MM.1S (cell line): ENCODE results near the gene PRXL2A.

ENCODE experiments used
- CTCF ChIP-seq: fragments of 300-600 bp; sonication (generic); IDR thresholded peaks from 2 replicates; pipeline ENCODE4 v1.5.1; 2016; ENCODE audit warnings: antibody characterized with exemption, low read length, mixed read lengths
- EZH2 ChIP-seq: fragments of 300-600 bp; sonication (generic); optimal IDR thresholded peaks from 2 replicates; pipeline ENCODE3; 2017; ENCODE audit warnings: low read depth, mild to moderate bottlenecking, antibody characterized with exemption, low read length, mixed read lengths

- TF ChIP-seq EZH2 (no peak), CTCF (no peak)
Observed at GRCh38 chr10:80459047-80459865, 50.9 kb downstream of the PRXL2A start.
